ENCODE measurements around the gene MYO1G.
"Not testable (repeated sequence)": the region's sequence is repeated elsewhere in the genome, so short reads cannot be mapped to it uniquely, and the experiment has no call there.

The MYO1G gene

DNA sequence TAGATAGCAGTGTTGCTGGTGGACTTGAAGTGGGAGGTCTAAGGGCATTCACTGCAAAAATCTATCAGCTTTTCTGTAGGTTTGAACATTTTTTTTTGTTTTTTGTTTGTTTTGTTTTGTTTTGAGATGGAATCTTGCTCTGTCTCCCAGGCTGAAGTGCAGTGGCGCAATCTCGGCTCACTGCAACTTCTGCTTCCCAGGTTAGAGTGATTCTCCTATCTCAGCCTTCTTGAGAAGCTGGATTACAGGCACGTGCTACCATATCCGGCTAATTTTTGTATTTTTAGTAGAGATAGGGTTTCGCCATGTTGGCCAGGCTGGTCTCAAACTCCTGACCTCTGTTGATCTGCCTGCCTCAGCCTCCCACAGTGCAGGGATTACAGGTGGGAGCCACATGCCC lies 44.3 kb downstream of the MYO1G start:
- DNase-seq, result not testable (repeated sequence)

DNA sequence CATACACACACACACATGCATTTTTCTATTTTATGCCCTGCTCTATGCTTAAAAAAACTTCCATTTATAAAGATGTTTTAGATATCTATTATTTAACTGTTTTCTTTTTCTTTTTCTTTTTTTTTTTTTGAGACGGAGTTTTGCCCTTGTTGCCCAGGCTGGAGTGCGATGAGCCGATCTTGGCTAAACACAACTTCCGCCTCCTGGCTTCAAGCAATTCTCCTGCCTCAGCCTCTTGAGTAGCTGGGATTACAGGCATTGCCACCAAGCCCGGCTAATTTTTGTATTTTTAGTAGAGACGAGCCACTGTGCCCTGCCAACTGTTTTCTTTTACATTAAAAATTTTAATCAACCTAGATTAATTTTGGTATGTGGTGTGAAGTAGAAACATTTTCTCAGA lies 47.9 kb downstream of the MYO1G start:
- no peak for DNase-seq

DNA sequence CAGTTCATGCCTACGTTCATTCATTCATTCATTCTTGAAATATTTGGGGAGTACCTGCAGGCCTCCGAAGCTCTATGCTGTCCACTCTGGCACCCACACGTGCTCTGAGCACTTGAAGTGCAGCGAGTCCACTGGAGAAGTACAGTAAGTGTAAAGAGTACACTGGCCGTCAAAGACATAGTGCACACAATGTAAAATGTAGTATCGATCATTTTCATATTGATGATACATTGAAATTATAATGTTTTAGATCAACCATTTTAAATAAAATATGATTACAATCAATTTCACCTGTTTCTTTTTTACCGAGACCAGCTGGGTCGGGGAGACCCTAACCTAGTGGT lies 56.5 kb downstream of the MYO1G start:
- DNase-seq, result no peak

DNA sequence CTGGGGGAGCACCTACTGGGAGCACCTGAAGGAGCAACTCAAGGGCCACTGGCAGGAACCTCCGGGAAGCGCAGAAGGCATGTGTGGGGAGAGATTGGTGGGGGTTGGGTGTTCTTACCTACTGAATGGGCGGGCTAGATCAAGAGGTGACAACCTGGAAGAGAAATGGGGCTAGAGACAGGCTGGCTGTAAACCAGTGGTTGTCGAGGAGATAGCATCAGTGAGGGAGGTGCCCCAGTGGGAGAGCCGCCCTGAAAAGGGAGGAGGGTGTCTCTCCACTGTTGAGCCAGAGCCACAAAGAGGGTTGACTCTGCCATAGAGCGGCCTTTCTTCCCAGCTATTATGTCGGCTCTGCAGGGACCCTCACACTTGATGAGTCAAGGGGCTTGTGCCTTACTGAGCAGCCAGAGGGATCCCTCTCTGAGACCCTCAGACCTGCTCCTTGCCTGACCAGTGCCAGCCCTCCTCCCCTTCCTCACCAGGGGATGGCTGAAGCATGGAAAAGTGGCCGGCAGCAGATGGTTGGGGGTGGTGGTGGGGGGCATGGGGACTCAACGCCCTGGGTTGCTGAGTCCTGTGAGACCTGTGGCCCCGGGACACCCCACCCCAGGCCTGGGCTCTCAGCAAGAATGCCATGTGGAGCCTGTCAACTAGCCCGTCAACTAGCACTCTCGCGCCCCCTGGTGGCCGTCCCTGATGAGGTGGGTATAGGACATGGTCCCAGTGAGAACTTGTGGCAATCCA lies 57.0 kb downstream of the MYO1G start:
- peak; percentile 94 for DNase-seq

DNA sequence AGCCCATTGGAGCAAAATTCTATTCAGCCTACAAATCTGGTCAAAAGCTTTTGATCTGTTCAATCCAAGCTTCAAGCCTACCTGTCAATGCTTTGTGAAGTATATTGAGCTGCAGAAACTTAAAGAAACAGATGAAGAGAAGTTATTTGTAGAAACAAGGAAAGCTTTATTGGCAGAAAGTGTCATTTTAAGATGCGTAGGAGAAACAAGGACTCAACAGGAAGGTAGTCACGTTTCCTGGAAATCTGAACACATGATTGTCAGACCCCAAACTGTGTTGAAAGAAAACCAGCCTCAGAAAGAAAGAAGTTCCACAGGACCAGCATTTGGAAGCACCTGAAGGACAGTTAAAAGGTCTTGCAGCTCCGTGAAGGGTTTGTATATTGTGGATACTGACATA lies 58.7 kb downstream of the MYO1G start:
- DNase-seq, result no peak

DNA sequence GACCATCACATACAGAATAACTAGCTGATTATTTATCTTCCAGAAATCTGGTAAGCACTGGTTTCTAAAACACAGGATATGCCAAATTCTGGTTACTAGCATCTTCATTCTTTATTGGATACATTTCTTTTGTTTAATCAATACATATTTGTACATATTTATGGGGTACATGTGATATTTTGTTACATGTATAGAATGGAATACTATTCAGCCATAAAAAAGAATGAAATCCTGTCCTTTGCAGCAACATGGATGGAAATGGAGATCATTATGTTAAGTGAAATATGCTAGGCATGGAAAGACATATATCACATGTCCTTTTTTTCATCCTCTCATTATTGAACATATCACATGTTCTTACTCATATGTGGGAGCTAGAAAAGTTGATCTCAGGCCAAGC lies 60.8 kb downstream of the MYO1G start:
- DNase-seq, result no peak

DNA sequence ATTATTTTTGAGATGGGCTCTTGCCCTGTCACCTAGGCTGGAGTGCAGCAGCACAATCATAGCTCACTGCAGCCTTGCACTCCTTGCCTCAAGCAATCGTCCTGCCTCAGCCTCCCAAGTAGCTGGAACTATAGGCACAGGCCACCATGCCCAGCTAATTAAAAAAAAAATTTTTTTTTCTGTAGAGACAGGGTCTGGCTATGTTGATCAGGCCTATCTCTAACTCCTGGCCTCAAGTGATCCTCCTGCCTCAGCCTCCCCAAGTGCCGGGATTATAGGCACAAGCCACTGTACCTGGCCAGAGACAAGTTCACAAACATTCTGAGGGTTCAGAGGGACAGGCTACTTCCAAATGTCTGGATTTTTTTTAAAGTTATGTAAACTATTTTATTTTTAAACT lies 61.4 kb downstream of the MYO1G start:
- no peak for DNase-seq

DNA sequence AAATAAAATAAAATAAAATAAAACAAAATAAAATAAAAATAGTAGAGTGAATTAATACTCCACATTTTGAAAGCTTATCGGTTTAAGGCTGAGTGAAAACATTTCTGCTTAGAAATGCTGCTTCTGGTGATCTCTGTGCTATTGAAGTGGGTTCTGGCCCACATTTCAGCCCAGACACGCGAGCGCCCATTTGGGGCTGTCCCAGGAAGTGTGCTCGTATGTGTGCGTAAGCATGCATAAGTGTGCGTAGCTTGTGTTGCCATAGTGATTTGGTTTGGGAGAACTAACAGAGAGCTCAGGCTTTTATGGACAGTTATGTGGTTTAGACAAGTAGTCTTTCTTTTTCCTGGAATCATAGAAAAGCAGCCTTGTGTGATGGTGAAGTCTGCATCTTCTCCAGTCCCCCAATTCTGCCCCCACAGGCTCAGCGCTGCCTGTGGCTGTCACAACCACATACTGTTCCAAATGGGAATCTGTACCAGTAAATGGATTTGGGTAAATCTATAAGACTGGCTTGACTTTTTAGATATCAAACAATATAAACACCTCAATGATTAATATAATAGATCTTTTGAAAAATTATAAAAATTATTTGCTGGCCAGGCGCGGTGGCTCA lies 63.7 kb downstream of the MYO1G start:
- peak; percentile 56 for DNase-seq

DNA sequence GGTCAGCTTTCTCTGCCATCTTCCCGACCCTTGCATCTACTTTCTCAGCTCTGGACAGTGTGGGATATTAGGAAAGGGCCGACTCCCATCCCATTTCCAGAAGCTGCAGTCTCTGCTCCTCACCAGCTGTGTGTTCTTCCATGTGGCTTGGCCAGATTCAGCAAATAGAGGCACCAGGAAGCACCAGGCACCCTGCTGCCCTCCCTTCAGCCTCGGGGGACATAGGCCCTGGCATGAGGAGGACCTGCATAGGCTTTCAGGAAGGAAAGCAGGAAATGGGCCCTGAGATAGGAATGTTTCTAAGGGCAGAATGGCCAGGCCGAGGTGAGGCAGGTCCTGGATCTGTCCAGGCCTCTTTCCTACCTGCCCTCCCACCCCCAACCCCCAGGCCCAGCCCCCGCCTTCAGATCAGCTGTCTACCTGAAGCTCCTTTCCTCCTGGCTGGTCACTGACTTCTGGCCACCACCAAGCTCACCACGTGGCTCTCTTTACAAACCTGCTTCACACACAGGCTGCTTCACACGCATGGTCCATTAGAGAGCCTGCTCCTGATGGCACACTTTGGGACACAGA lies 66.0 kb downstream of the MYO1G start:
- DNase-seq, result no peak

Measured in activated CD4-positive, alpha-beta T cell treated with anti-CD3 and anti-CD28 coated beads, Interleukin-10, Interleukin-2, amounts not matched to agents 100 ng/mL and 50 ng/mL, durations not matched to agents 16 hours and 8 hours (primary cell).